AG04449 (cell line): ENCODE results near the gene NID1.
A peak's percentile ranks its signal among the peaks of the same experiment; 100 is the strongest.

Experiments
- CTCF ChIA-PET: fragments of 350-600 bp; formaldehyde crosslinking; extraction: SDS; loops from one replicate; lab custom pipeline; 2021; ENCODE audit warnings: antibody characterized with exemption; lab: Yijun Ruan, JAX
- POLR2A ChIA-PET: fragments of 400-600, 350-600 bp; formaldehyde crosslinking; extraction: SDS; loops from one replicate; lab custom pipeline; 2020; ENCODE audit warnings: antibody characterized with exemption, inconsistent platforms; lab: Yijun Ruan, JAX
- DNase-seq: peaks from one replicate; pipeline ENCODE4 v3.0.0-alpha.2; 2010; ENCODE audit warnings: low read depth, low spot score
- H3K4me3 ChIP-seq: 2 replicates; pipeline ENCODE4 v1.5.1; 2011; ENCODE audit warnings: low read depth, mild to moderate bottlenecking, control low read depth, low read length
- CTCF ChIP-seq: IDR thresholded peaks from one replicate; pipeline ENCODE4 v1.5.1; 2011; ENCODE audit warnings: mild to moderate bottlenecking, moderate library complexity, low read length, control low read depth, inconsistent platforms; ENCODE audit not compliant: insufficient read depth; ENCODE audit errors: missing control alignments

Gene NID1

GRCh38 chr1:235951661-235952060, 113.2 kb downstream of the NID1 start:
- H3K4me3 ChIP-seq = no peak overlapping the region
- no peak for DNase-seq
- no peak for TF ChIP-seq CTCF
- ChIA-PET POLR2A (no interaction called here), CTCF (interaction anchor here (1.3 to 3.8 kb wide), 2 partner anchors 9 to 20 kb away, joined by 3 to 13 read pairs; no protein-coding TSS in a partner anchor)

- no peak for DNase-seq
- CTCF ChIA-PET = interaction anchor here (1.3 to 3.8 kb wide), 2 partner anchors 10 to 21 kb away, joined by 3 to 13 read pairs; no protein-coding TSS in a partner anchor
- H3K4me3 ChIP-seq = no peak overlapping the region
- TF ChIP-seq CTCF = no peak
- POLR2A ChIA-PET = no interaction called here
Measured at GRCh38 chr1:235950318-235950717, 114.6 kb downstream of the NID1 start.

GRCh38 chr1:235948774-235949427, 116.0 kb downstream of the NID1 start:
- POLR2A ChIA-PET = no interaction called here
- no peak overlapping the region for H3K4me3 ChIP-seq
- CTCF ChIA-PET = interaction anchor here (1.7 kb wide), 1 partner anchor 23 kb away, joined by 11 read pairs; no protein-coding TSS in a partner anchor
- DNase-seq = no peak
- TF ChIP-seq CTCF = no peak

GRCh38 chr1:235947989-235948388, 116.9 kb downstream of the NID1 start:
- ChIA-PET CTCF (interaction anchor here (1.7 kb wide), 1 partner anchor 24 kb away, joined by 11 read pairs; no protein-coding TSS in a partner anchor), POLR2A (no interaction called here)
- no peak for TF ChIP-seq CTCF
- DNase-seq = no peak
- no peak overlapping the region for H3K4me3 ChIP-seq

- TF ChIP-seq CTCF = no peak
- no peak overlapping the region for H3K4me3 ChIP-seq
- ChIA-PET POLR2A (interaction anchor here (0.5 kb wide), 1 partner anchor 23 kb away, joined by 4 read pairs; no protein-coding TSS in a partner anchor), CTCF (interaction anchor here (0.9 to 1.3 kb wide), 3 partner anchors 8 to 347 kb away, joined by 3 read pairs; no protein-coding TSS in a partner anchor)
- peak; percentile 38 for DNase-seq
Measured at GRCh38 chr1:235946571-235946981, 118.3 kb downstream of the NID1 start.

GRCh38 chr1:235945775-235946570, 118.9 kb downstream of the NID1 start:
- DNase-seq = no peak
- H3K4me3 ChIP-seq = no peak overlapping the region
- TF ChIP-seq CTCF = no peak
- POLR2A ChIA-PET = interaction anchor here (0.5 kb wide), 1 partner anchor 24 kb away, joined by 4 read pairs; no protein-coding TSS in a partner anchor
- CTCF ChIA-PET = interaction anchor here (0.9 to 1.3 kb wide), 3 partner anchors 7 to 347 kb away, joined by 3 read pairs; no protein-coding TSS in a partner anchor
